ENCODE measurements around the gene LPP. TPM values are rescaled to one million over a fixed set of nuclear protein-coding genes. Genes with fewer than 3 reads are reported as not detected.

Gene LPP
- total and polyA plus RNA-seq, 10 of the 15 experiments (the other 5 are each of a cell fraction or from before 2014, with no cell fraction given), result under 0.01 to 0.62 (median 0.03) TPM

GRCh38 chr3:188321258-188321657 lies 167.3 kb downstream of the LPP start:
- in situ Hi-C loops (cut with MboI) (no loop called here), intact Hi-C loops (cut with micrococcal nuclease; ENCODE audit: unreplicated experiment) (no loop called here)
- peaks cover 0 to 2% of the 10 kb centered on the region in 2 experiments; a peak in 2 of 4 replicates for H3K27me3 ChIP-seq (replicated peaks in 1 of 2; ENCODE audit: control insufficient read depth in 2 of 2, insufficient read depth in 2 of 2, low read length in 1 of 2)
- TF ChIP-seq ZNF217 (IDR thresholded peaks at IDR 0.05) (no peak), ETV6 (conservative IDR thresholded peaks at IDR 0.05 in 1 of 2, IDR thresholded peaks at IDR 0.05 in 1 of 2; ENCODE audit: borderline replicate concordance in 1 of 2, low read depth in 1 of 2) (no peak), POLR2AphosphoS5 (IDR thresholded peaks at IDR 0.05; ENCODE audit: low read length) (no peak), IKZF2 (IDR thresholded peaks at IDR 0.05) (no peak), POLR2AphosphoS2 (IDR thresholded peaks at IDR 0.05; ENCODE audit: low read depth, low read length) (no peak), IRF5 (IDR thresholded peaks at IDR 0.05; ENCODE audit: borderline replicate concordance) (no peak), HDAC2 (IDR thresholded peaks at IDR 0.05) (no peak), CBFB (IDR thresholded peaks at IDR 0.05; ENCODE audit: low read depth) (no peak), RFX5 (IDR thresholded peaks at IDR 0.05; ENCODE audit: low read depth, low read length) (no peak), TCF12 (IDR thresholded peaks at IDR 0.05; ENCODE audit: low read depth, low read length) (no peak), RELB (IDR thresholded peaks at IDR 0.05; ENCODE audit: low read depth) (no peak), SREBF1 (IDR thresholded peaks at IDR 0.05; ENCODE audit: low read length) (no peak), STAT3 (IDR thresholded peaks at IDR 0.05; ENCODE audit: low read depth, low read length) (no peak), MLLT1 (IDR thresholded peaks at IDR 0.05) (no peak), CHD4 (IDR thresholded peaks at IDR 0.05) (no peak), NR2C2 (IDR thresholded peaks at IDR 0.05; ENCODE audit: borderline replicate concordance, control insufficient read depth, insufficient read length, low read depth) (no peak)
- H3K9me3 ChIP-seq (replicated peaks; ENCODE audit: control insufficient read depth, insufficient read depth, low read length), result no peaks in the 10 kb centered on the region; the same call in 2 of the 3 replicates
- no peaks in the 10 kb centered on the region for H4K20me1 ChIP-seq (ENCODE audit: control insufficient read depth, insufficient read depth)
- no peak overlapping the region for H3K9ac ChIP-seq (ENCODE audit: control insufficient read depth, insufficient read depth, low read length)
- H2AFZ ChIP-seq (ENCODE audit: control insufficient read depth, low read depth, low read length), result no peak overlapping the region
- FAIRE-seq (no peak), ATAC-seq (no peak), DNase-seq (ENCODE audit: low read depth, low spot score) (no peak)
- ChIA-PET RAD21 (ENCODE audit: unreplicated experiment) (no interaction called here), SMC1A (ENCODE audit: uncharacterized antibody, unreplicated experiment) (no interaction called here), POLR2A (no interaction called here), CTCF (interaction anchor here (0.8 kb wide), 1 partner anchor 578 kb away, joined by 3 read pairs; no protein-coding TSS in a partner anchor)
- no peak overlapping the region for H3K4me3 ChIP-seq
- H3K4me2 ChIP-seq (ENCODE audit: control insufficient read depth, insufficient read depth), result no peak overlapping the region
- H3K27ac ChIP-seq (ENCODE audit: control insufficient read depth, insufficient read depth), result no peak overlapping the region
- H3K4me1 ChIP-seq (ENCODE audit: control insufficient read depth, insufficient read depth, low read length), result no peaks in the 10 kb centered on the region
- H3K79me2 ChIP-seq (ENCODE audit: control insufficient read depth, insufficient read depth, low read length), result no peaks in the 10 kb centered on the region
- no TSS peak for BruUV-seq (replicated peaks)
- no peaks in the 10 kb centered on the region for H3K36me3 ChIP-seq (ENCODE audit: control insufficient read depth in 2 of 2, insufficient read depth in 2 of 2, low read length in 1 of 2)

All from GM12878 (cell line).